OCI-LY7 (cell line): ENCODE measurements around the gene FAM161A. TPM values are rescaled to one million over a fixed set of nuclear protein-coding genes. Genes with fewer than 3 reads are reported as not detected.
A peak's percentile ranks its signal among the peaks of the same experiment; 100 is the strongest.

Experiments
- BruUV-seq: library from RNA; stranded (reverse); fragments of 400-500 nt; replicated peaks from 2 replicates; lab custom pipeline; 2021; lab: Mats Ljungman, UMichigan
- CTCF ChIA-PET: fragments of 300-600 bp; sonication (Branson Sonifier 250); formaldehyde crosslinking; loops from one replicate; lab custom pipeline; 2022; ENCODE audit warnings: antibody characterized with exemption; ENCODE audit not compliant: unreplicated experiment; lab: Charles Lee
- POLR2A ChIA-PET: fragments of 300-600 bp; sonication (Branson Sonifier 250); formaldehyde crosslinking; loops from one replicate; lab custom pipeline; 2022; ENCODE audit warnings: antibody characterized with exemption; lab: Charles Lee
- DNase-seq: peaks from one replicate; pipeline ENCODE4 v3.0.0-alpha.2; 2015; ENCODE audit warnings: low spot score
- H2AFZ ChIP-seq: fragments of 200-600 bp; sonication (generic), shearing (Covaris generic); 2 replicates; pipeline ENCODE4 v1.6.1; 2014; ENCODE audit warnings: mild to moderate bottlenecking, antibody characterized with exemption, low read length, moderate library complexity
- H3K27ac ChIP-seq: fragments of 200-600 bp; sonication (generic); 2 replicates; pipeline ENCODE4 v1.5.1; 2014; ENCODE audit warnings: mixed run types, low read depth, mild to moderate bottlenecking, moderate library complexity, low read length, inconsistent platforms; ENCODE audit not compliant: poor library complexity, severe bottlenecking
- H3K36me3 ChIP-seq: fragments of 200-600 bp; sonication (generic); 2 replicates; pipeline ENCODE4 v1.6.1; 2014; ENCODE audit warnings: mild to moderate bottlenecking, antibody characterized with exemption, low read length, moderate library complexity, mixed read lengths; ENCODE audit not compliant: insufficient read depth
- H3K4me1 ChIP-seq: fragments of 200-600 bp; sonication (generic); 2 replicates; pipeline ENCODE4 v1.5.1; 2014; ENCODE audit warnings: mild to moderate bottlenecking, low read length; ENCODE audit not compliant: insufficient read depth, poor library complexity, severe bottlenecking
- H3K4me2 ChIP-seq: fragments of 200-600 bp; sonication (generic); 2 replicates; pipeline ENCODE4 v1.6.1; 2014; ENCODE audit warnings: mild to moderate bottlenecking, low read length
- H3K4me3 ChIP-seq: fragments of 200-600 bp; sonication (generic); 2 replicates; pipeline ENCODE4 v1.5.1; 2014; ENCODE audit warnings: mild to moderate bottlenecking, low read depth, low read length; ENCODE audit not compliant: poor library complexity, severe bottlenecking
- H3K79me2 ChIP-seq: fragments of 200-600 bp; sonication (generic); 2 replicates; pipeline ENCODE4 v1.6.1; 2016; ENCODE audit warnings: low read depth, mild to moderate bottlenecking, low read length, moderate library complexity, mixed read lengths; ENCODE audit not compliant: insufficient read depth
- H3K9me2 ChIP-seq: fragments of 200-600 bp; sonication (generic); 2 replicates; pipeline ENCODE4 v1.6.1; 2016; ENCODE audit warnings: mild to moderate bottlenecking, low read length, mixed read lengths; ENCODE audit not compliant: insufficient read depth
- H3K9me3 ChIP-seq: fragments of 200-600 bp; sonication (generic); 2 replicates; pipeline ENCODE4 v1.6.1; 2014; ENCODE audit warnings: mild to moderate bottlenecking, mixed run types, low read length, mixed read lengths
- H4K20me1 ChIP-seq: fragments of 200-600 bp; sonication (generic); 2 replicates; pipeline ENCODE4 v1.6.1; 2014; ENCODE audit warnings: mild to moderate bottlenecking, antibody characterized with exemption, low read length, moderate library complexity, mixed read lengths; ENCODE audit not compliant: insufficient read depth
- EZH2phosphoT487 ChIP-seq: fragments of 200-600 bp; sonication (generic); IDR thresholded peaks from 2 replicates; pipeline ENCODE4 v1.6.1; 2018; ENCODE audit warnings: low read depth, borderline replicate concordance, mild to moderate bottlenecking, mixed run types, antibody characterized with exemption, low read length, moderate library complexity, mixed read lengths
- intact Hi-C: fragments of 100-400 bp; cut with micrococcal nuclease; formaldehyde crosslinking; loops from one replicate; pipeline ENCODE4 v1.10.0; 2022; ENCODE audit not compliant: unreplicated experiment
- total RNA-seq, 2 experiments: library from RNA; depleted of rRNA in 1 of 2; stranded (reverse); fragments of >200 nt in 1 of 2; shearing (Covaris generic) in 1 of 2; gene quantifications; 2 replicates each; pipeline ENCODE4 v1.2.3, GENCODE V29; 2014 to 2022
- TF ChIP-seq, protein P1 (sequence below): fragments of 200-600 bp; sonication (generic); conservative IDR thresholded peaks from 2 replicates; pipeline ENCODE4 v1.5.1; 2014; ENCODE audit warnings: mild to moderate bottlenecking, antibody characterized with exemption, low read length, moderate library complexity, mixed read lengths

Gene FAM161A
- total RNA-seq, 2 experiments from 2014 or later, result 3.5 to 4.6 TPM

DNA sequence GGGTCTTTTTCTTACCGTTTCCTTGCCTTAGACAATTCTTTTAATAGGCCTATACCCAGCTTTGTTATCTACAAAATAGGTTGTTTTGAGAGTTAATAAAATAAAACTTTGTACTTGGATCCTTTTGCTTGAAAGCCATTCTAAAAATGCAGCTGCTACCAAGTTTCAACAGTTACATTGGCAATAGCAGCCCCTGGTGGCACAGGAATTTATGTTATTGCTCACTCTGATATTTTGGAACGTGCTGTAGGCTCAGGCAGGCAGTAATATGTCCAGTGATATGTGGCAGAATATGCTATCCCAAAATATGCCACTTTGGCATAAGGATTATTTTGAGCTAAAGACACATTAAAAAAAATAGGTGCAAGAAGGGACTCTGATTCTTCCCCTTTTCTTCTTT lies 45.0 kb upstream of the FAM161A start:
- POLR2A ChIA-PET, result no interaction called here
- peak; percentile 53 for DNase-seq

DNA sequence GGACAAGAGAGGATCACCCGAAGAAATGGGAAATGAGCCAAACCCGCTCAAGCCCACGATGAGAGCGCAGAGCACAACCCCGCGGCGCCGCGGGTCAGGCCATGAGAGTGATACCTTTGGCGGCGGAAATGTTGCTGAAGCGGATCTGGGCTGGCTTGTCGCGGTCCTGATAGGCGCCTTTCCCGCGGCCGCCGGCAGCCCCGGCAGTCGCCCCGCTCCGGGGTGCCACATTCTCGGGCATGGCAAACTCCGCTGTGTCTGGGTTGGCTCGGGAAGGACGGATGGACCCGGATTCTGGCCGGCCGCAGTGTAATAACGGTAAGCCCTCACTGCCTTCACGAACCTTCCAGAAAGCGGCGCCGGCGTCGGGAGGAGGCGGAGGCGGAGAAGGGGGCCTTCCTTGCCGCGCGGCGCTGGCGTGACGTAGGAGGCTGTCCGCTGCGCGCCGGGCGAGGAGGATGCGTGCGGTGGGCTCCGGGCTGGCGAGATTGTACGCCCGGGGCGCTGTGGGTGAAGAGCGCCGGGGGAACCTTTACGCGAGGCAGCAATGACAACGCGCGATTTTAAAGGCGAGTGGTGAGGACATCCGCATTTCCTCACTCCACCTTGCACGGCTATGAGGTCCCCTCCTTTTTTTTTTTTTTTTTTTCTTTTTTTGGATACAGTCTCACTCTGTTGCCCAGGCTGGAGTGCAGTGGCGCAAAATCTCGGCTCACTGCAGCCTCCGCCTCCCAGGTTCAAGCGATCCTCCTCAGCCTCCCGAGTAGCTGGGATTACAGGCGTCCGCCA lies 34.6 kb upstream of the FAM161A start, which contains the start of gene CCT4:
TSS of gene CCT4 (minus strand) at position 390 of the 789 bp plus-strand sequence. CDS start at position 241, 149 bp downstream.
- no peaks in the 10 kb centered on the region for H3K9me3 ChIP-seq
- H3K4me2 ChIP-seq, result peak within 1 kb of the TSS; percentile 74
- H3K4me3 ChIP-seq, result peak within 1 kb of the TSS; percentile 88
- H3K79me2 ChIP-seq, result peaks cover 53% of the 10 kb centered on the region
- no peaks in the 10 kb centered on the region for H3K9me2 ChIP-seq
- peaks cover 48% of the 10 kb centered on the region for H3K36me3 ChIP-seq
- ChIA-PET CTCF (no interaction called here), POLR2A (interaction anchor here (0.7 kb wide), 3 partner anchors 106 to 855 kb away, joined by 3 to 7 read pairs (median 5); no protein-coding TSS in a partner anchor)
- peaks cover 23% of the 10 kb centered on the region for H4K20me1 ChIP-seq
- H2AFZ ChIP-seq, result peak within 1 kb of the TSS; percentile 58
- intact Hi-C loops, result loop anchor here (1.0 kb wide), 2 partner anchors 34 to 194 kb away; partner anchors contain the start of gene FAM161A
- peak; percentile 90 for DNase-seq
- TF ChIP-seq, protein P1, sequence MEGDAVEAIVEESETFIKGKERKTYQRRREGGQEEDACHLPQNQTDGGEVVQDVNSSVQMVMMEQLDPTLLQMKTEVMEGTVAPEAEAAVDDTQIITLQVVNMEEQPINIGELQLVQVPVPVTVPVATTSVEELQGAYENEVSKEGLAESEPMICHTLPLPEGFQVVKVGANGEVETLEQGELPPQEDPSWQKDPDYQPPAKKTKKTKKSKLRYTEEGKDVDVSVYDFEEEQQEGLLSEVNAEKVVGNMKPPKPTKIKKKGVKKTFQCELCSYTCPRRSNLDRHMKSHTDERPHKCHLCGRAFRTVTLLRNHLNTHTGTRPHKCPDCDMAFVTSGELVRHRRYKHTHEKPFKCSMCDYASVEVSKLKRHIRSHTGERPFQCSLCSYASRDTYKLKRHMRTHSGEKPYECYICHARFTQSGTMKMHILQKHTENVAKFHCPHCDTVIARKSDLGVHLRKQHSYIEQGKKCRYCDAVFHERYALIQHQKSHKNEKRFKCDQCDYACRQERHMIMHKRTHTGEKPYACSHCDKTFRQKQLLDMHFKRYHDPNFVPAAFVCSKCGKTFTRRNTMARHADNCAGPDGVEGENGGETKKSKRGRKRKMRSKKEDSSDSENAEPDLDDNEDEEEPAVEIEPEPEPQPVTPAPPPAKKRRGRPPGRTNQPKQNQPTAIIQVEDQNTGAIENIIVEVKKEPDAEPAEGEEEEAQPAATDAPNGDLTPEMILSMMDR, result no peak
- TF ChIP-seq EZH2phosphoT487, result no peak
- BruUV-seq, result TSS peak; percentile 84
- peaks cover 22% of the 10 kb centered on the region for H3K4me1 ChIP-seq
- H3K27ac ChIP-seq, result peak within 1 kb of the TSS; percentile 64

More for the DNA sequence above, 45.0 kb upstream of the FAM161A start:
- Histone ChIP-seq H3K27ac (no peak overlapping the region), H3K4me2 (no peak overlapping the region), H3K36me3 (no peaks in the 10 kb centered on the region), H2AFZ (no peak overlapping the region), H3K4me3 (no peak overlapping the region), H3K9me2 (no peaks in the 10 kb centered on the region), H3K9me3 (no peaks in the 10 kb centered on the region), H4K20me1 (no peaks in the 10 kb centered on the region), H3K79me2 (no peaks in the 10 kb centered on the region), H3K4me1 (no peaks in the 10 kb centered on the region)
- no TSS peak for BruUV-seq
- intact Hi-C loops, result no loop called here
- CTCF ChIA-PET, result no interaction called here
- TF ChIP-seq, protein P1, result peak; percentile 83
- no peak for TF ChIP-seq EZH2phosphoT487
